SK-N-SH (cell line): ENCODE measurements around the gene ERC2.

ENCODE experiments used
- TAF1 ChIP-seq: IDR thresholded peaks from 2 replicates; pipeline ENCODE4 v1.6.1; 2012; ENCODE audit warnings: low read depth, mild to moderate bottlenecking, low read length, moderate library complexity, borderline replicate concordance
- YY1 ChIP-seq: IDR thresholded peaks from 2 replicates; pipeline ENCODE4 v1.4.0; 2012; ENCODE audit warnings: low read depth, mild to moderate bottlenecking
- ZBTB33 ChIP-seq: IDR thresholded peaks from 2 replicates; pipeline ENCODE4 v1.4.0; 2012; ENCODE audit warnings: low read depth, borderline replicate concordance
- TF ChIP-seq, protein P1 (sequence below): fragments of 200-600 bp; sonication (generic); IDR thresholded peaks from 2 replicates; pipeline ENCODE4 v1.6.1; 2017; ENCODE audit warnings: antibody characterized with exemption, mild to moderate bottlenecking, moderate library complexity

DNA sequence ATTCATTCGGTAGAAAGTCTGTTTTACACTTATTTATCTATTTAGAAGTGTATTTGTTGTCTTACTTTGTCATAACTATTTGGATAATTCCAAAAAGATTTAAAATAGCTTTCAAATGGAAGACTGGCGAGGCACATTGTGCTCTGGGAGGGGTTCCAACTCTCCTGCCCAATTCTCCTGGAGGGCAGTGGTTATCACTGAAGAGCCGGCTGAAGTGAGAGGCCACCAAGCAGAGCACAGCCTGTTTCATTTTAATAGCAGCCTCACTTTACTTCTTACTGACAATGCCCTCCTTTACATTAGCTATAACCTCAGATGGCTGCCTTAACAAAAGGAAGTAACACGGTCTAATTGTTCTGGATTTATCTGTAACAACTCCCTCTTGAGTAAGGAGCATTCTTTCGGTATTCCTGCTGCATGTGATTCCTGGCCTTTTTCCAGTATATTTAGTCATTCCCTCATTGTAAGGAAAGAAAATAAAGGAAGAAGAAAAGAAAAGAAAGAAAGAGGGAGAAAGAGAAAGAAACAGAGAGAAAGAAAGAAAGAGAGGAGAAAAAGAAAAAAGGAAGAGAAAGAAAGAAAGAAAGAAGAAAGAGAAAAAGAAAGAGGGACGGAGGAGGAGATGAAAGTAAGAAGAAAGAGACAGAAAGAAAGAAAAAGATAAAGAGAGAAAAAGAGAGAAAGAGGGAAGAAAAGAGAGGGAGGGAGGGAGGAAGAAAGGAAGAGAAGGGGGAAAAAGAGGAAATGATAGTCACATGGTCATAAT is 641.4 kb downstream of the ERC2 start:
- TF ChIP-seq, protein P1, sequence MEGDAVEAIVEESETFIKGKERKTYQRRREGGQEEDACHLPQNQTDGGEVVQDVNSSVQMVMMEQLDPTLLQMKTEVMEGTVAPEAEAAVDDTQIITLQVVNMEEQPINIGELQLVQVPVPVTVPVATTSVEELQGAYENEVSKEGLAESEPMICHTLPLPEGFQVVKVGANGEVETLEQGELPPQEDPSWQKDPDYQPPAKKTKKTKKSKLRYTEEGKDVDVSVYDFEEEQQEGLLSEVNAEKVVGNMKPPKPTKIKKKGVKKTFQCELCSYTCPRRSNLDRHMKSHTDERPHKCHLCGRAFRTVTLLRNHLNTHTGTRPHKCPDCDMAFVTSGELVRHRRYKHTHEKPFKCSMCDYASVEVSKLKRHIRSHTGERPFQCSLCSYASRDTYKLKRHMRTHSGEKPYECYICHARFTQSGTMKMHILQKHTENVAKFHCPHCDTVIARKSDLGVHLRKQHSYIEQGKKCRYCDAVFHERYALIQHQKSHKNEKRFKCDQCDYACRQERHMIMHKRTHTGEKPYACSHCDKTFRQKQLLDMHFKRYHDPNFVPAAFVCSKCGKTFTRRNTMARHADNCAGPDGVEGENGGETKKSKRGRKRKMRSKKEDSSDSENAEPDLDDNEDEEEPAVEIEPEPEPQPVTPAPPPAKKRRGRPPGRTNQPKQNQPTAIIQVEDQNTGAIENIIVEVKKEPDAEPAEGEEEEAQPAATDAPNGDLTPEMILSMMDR = no peak
- no peak for TF ChIP-seq YY1
- no peak for TF ChIP-seq TAF1
- no peak for TF ChIP-seq ZBTB33
